ENCODE results near the gene STRADA. TPM values are rescaled to one million over a fixed set of nuclear protein-coding genes. Genes with fewer than 3 reads are reported as not detected.

The STRADA gene
- total RNA-seq, 6 donors from 2014 or later: 18.7 to 60.8 (median 32.4) TPM

DNA sequence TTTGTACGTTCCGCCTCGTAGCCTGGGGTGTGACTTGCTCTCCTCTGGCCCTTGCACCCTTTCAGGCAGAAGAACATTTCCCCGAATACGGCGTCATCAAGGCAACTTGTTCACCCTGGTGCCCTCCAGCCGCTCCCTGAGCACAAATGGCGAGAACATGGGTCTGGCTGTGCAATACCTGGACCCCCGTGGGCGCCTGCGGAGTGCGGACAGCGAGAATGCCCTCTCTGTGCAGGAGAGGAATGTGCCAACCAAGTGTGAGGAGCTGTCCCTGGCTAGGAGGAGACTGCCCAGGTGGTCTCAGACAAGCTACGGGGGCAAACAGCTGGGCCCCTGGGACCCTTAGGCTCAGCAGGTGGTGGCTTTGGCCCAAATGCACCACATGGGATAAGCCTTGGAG is 52.1 kb downstream of the STRADA start:
- 97 to 100% methylated on average over 3 to 14 of the region's 14 CpGs for WGBS, 2 donors
- H3K9me3 ChIP-seq: no peaks in the 10 kb centered on the region
- DNase-seq (no peak), ATAC-seq (ENCODE audit: low FRiP score in 2 of 2) (no peak)
- H3K27ac ChIP-seq: no peak overlapping the region
- peaks cover 3 to 9% (median 5%) of the 10 kb centered on the region in 4 donors for H3K4me1 ChIP-seq
- H3K36me3 ChIP-seq: peaks cover 38 to 92% (median 78%) of the 10 kb centered on the region in 4 donors
- no peaks in the 10 kb centered on the region for H3K27me3 ChIP-seq
- no peak overlapping the region for H3K4me3 ChIP-seq
- TF ChIP-seq EP300 (IDR thresholded peaks at IDR 0.05) (no peak), POLR2A (IDR thresholded peaks at IDR 0.05) (no peak), POLR2AphosphoS5 (IDR thresholded peaks at IDR 0.05) (no peak)
- TF ChIP-seq, protein P1, sequence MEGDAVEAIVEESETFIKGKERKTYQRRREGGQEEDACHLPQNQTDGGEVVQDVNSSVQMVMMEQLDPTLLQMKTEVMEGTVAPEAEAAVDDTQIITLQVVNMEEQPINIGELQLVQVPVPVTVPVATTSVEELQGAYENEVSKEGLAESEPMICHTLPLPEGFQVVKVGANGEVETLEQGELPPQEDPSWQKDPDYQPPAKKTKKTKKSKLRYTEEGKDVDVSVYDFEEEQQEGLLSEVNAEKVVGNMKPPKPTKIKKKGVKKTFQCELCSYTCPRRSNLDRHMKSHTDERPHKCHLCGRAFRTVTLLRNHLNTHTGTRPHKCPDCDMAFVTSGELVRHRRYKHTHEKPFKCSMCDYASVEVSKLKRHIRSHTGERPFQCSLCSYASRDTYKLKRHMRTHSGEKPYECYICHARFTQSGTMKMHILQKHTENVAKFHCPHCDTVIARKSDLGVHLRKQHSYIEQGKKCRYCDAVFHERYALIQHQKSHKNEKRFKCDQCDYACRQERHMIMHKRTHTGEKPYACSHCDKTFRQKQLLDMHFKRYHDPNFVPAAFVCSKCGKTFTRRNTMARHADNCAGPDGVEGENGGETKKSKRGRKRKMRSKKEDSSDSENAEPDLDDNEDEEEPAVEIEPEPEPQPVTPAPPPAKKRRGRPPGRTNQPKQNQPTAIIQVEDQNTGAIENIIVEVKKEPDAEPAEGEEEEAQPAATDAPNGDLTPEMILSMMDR (IDR thresholded peaks at IDR 0.05): no peak

DNA sequence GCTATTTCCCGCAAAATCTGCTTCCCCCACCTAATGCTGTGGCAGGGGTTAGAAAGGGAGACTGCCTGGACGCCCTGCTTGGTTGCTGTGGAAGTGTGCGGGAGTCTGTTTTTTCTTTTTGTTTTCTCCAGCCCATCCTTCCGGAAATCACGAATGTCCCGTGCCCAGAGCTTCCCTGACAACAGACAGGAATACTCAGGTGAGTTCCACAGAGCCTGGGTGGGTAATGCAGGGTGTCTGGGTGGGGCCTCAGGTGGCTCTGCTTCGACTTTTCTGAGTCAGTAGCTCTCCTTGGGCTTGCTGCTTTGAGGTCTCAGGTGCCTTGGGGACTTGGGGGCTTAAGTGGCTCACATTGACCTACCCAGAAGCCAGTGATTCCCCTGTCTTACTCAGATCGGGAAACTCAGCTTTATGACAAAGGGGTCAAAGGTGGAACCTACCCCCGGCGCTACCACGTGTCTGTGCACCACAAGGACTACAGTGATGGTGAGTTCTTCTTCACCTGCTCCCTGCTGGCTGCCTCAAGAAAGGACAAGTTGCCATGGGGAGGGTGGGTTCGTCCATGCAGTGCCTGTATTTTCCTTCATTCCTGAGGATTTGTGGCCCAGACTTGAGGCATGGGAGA is 53.1 kb downstream of the STRADA start:
- WGBS, 2 donors: 85 to 86% methylated on average over 12 of the region's 12 CpGs
- DNase-seq (no peak), ATAC-seq (ENCODE audit: low FRiP score in 2 of 2) (no peak)
- Histone ChIP-seq H3K27me3 (no peaks in the 10 kb centered on the region), H3K4me1 (peaks cover 3 to 11% (median 5%) of the 10 kb centered on the region in 4 donors), H3K27ac (no peak overlapping the region), H3K4me3 (no peak overlapping the region), H3K36me3 (peaks cover 37 to 92% (median 76%) of the 10 kb centered on the region in 4 donors), H3K9me3 (no peaks in the 10 kb centered on the region)
- TF ChIP-seq POLR2AphosphoS5 (IDR thresholded peaks at IDR 0.05) (no peak), EP300 (IDR thresholded peaks at IDR 0.05) (no peak), POLR2A (IDR thresholded peaks at IDR 0.05) (no peak)
- TF ChIP-seq, protein P1 (IDR thresholded peaks at IDR 0.05): no peak

DNA sequence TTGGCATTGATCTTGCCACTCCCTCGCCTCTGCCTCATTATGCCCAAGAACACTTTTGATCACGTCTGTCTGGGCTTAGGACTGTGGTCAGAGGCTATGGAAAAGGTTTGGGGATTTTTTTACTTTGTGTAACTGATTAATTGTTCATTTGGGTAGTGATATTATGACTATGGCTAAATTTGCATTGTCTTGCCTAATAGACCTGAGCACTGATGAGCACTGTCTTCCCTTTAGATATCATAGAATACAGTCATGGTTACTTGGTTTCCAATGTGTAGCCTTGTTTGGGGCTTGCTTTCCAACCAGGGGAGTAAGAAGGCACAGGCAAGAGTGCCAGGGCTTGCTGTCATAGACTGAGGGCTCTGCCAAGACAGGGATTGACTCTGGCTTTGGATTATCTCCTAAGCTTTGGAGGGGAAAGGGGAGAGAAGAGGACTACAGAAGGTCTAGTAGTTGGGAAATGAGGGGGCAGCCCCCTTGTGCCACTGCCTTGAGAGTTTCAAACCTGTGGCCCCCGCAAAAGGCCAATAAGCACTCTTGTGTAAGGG is 55.4 kb downstream of the STRADA start:
- Histone ChIP-seq H3K36me3 (peaks cover 33 to 86% (median 66%) of the 10 kb centered on the region in 4 donors), H3K27ac (no peak overlapping the region), H3K9me3 (no peaks in the 10 kb centered on the region), H3K4me1 (peaks cover 11 to 19% (median 12%) of the 10 kb centered on the region in 4 donors), H3K27me3 (no peaks in the 10 kb centered on the region), H3K4me3 (no peak overlapping the region)
- DNase-seq: no peak
- no peak for ATAC-seq (ENCODE audit: low FRiP score in 2 of 2)
- 89 to 92% methylated on average over 3 of the region's 3 CpGs for WGBS, 2 donors
- TF ChIP-seq, protein P1 (IDR thresholded peaks at IDR 0.05): no peak
- no peak for TF ChIP-seq POLR2AphosphoS5 (IDR thresholded peaks at IDR 0.05)
- no peak for TF ChIP-seq EP300 (IDR thresholded peaks at IDR 0.05)
- no peak for TF ChIP-seq POLR2A (IDR thresholded peaks at IDR 0.05)

DNA sequence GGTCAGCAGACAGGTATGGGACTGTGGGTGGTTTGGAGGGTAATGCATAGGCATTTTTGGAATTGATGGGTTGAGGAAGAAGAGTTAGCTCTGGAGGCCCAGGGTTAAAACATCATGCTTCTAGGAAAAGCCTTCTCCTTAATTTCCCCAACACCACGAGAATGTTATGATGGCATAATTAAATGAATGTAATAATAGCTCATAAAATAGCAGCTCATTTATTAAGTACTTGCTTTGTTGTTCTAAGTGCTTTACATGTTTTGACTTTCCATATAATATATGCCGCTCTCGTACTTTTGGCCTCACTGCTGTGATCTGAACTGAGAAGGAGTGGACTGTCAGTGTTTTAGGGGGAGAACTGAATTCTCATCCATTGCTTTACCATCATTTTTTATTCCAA is 56.0 kb downstream of the STRADA start:
- Histone ChIP-seq H3K36me3 (peaks cover 27 to 79% (median 60%) of the 10 kb centered on the region in 4 donors), H3K4me1 (peaks cover 16 to 21% (median 16%) of the 10 kb centered on the region in 4 donors), H3K27me3 (no peaks in the 10 kb centered on the region), H3K27ac (no peak overlapping the region), H3K9me3 (no peaks in the 10 kb centered on the region), H3K4me3 (no peak overlapping the region)
- ATAC-seq (ENCODE audit: low FRiP score in 2 of 2) (no peak), DNase-seq (no peak)
- 90 to 91% methylated on average over 3 of the region's 3 CpGs for WGBS, 2 donors
- TF ChIP-seq POLR2AphosphoS5 (IDR thresholded peaks at IDR 0.05): no peak

DNA sequence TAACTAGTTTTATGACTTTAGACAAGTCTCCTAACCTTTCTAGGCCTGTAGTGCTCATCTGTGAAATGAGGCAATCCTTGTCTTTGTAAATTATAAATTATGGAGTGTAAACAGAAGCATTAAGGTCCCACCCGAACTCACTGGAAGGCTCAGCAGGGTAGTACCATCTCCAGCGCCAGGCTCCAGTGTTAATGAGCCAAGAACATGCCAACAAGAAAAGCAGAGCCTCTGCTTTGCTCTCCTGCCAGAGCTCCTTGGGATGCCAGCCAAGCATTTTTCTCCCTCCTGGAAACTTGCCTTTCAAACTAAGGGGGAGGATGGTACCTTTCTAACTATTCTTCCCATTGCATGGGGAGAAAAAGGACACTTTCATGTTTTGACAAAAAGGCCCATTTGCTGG is 56.6 kb downstream of the STRADA start:
- peak overlapping the region in 1 of 4 donors; percentile 23 for H3K27ac ChIP-seq
- H3K4me1 ChIP-seq: peaks cover 21 to 22% (median 21%) of the 10 kb centered on the region in 4 donors
- ATAC-seq (ENCODE audit: low FRiP score in 2 of 2): no peak
- no peaks in the 10 kb centered on the region for H3K9me3 ChIP-seq
- TF ChIP-seq POLR2AphosphoS5 (IDR thresholded peaks at IDR 0.05) (no peak), EP300 (IDR thresholded peaks at IDR 0.05) (no peak), POLR2A (IDR thresholded peaks at IDR 0.05) (no peak)
- TF ChIP-seq, protein P1 (IDR thresholded peaks at IDR 0.05): no peak
- no peak overlapping the region for H3K4me3 ChIP-seq
- 24 to 43% methylated on average over 2 of the region's 2 CpGs for WGBS, 2 donors
- H3K36me3 ChIP-seq: peaks cover 24 to 74% (median 55%) of the 10 kb centered on the region in 4 donors
- no peak for DNase-seq
- no peaks in the 10 kb centered on the region for H3K27me3 ChIP-seq
